Liver (tissue), 9 donors: ENCODE measurements around the gene H2AZ2. TPM values are rescaled to one million over a fixed set of nuclear protein-coding genes. Genes with fewer than 3 reads are reported as not detected.

Source experiments
- DNase-seq: peaks from one replicate; pipeline ENCODE4 v3.0.0-alpha.2; 2017; ENCODE audit warnings: low spot score
- H3K27ac ChIP-seq, 2 donors: one replicate each; pipeline ENCODE4 v1.7.0; 2013; ENCODE audit warnings: inconsistent platforms in 2 of 2, low read length in 2 of 2, control low read depth in 1 of 2, low read depth in 1 of 2, mild to moderate bottlenecking in 1 of 2
- H3K27me3 ChIP-seq, 4 donors: one replicate each; pipeline versions ENCODE4 v1.6.1 to v1.7.0; 2013; ENCODE audit warnings: low read length in 3 of 4, inconsistent platforms in 1 of 4, mild to moderate bottlenecking in 1 of 4, moderate library complexity in 1 of 4; ENCODE audit not compliant: control insufficient read depth in 4 of 4, insufficient read depth in 4 of 4
- H3K36me3 ChIP-seq, 4 donors: one replicate each; pipeline versions ENCODE4 v1.6.1 to v1.7.0; 2013; ENCODE audit warnings: low read length in 3 of 4, mild to moderate bottlenecking in 3 of 4, low read depth in 1 of 4, moderate library complexity in 1 of 4; ENCODE audit not compliant: control insufficient read depth in 4 of 4, insufficient read depth in 3 of 4
- H3K4me1 ChIP-seq, 4 donors: one replicate each; pipeline versions ENCODE4 v1.6.1 to v1.7.0; 2013; ENCODE audit warnings: low read length in 3 of 4, mild to moderate bottlenecking in 3 of 4, moderate library complexity in 1 of 4; ENCODE audit not compliant: control insufficient read depth in 4 of 4, insufficient read depth in 4 of 4
- H3K4me3 ChIP-seq, 3 donors: one replicate each; pipeline versions ENCODE4 v1.6.1 to v1.7.0; 2013; ENCODE audit warnings: low read length in 3 of 3, control low read depth in 1 of 3, low read depth in 1 of 3, mild to moderate bottlenecking in 1 of 3
- H3K9ac ChIP-seq, 2 donors: one replicate each; pipeline ENCODE4 v1.7.0; 2013; ENCODE audit warnings: low read length in 2 of 2, mild to moderate bottlenecking in 2 of 2, moderate library complexity in 2 of 2, control low read depth in 1 of 2, low read depth in 1 of 2
- H3K9me3 ChIP-seq, 4 donors: one replicate each; pipeline versions ENCODE4 v1.6.1 to v1.7.0; 2013; ENCODE audit warnings: low read length in 3 of 4; ENCODE audit not compliant: control insufficient read depth in 4 of 4
- EGR1 ChIP-seq, 2 donors: IDR thresholded peaks; 2 replicates each; pipeline ENCODE4 v1.6.1; 2016 to 2018; ENCODE audit warnings: antibody characterized with exemption in 2 of 2, low read depth in 2 of 2
- FOXA2 ChIP-seq: IDR thresholded peaks from 2 replicates; pipeline ENCODE4 v1.6.1; 2016; ENCODE audit warnings: antibody characterized with exemption
- GABPA ChIP-seq, 2 donors: IDR thresholded peaks in 1 of 2; conservative IDR thresholded peaks in 1 of 2; 2 replicates each; pipeline ENCODE4 v1.6.1; 2016; ENCODE audit warnings: antibody characterized with exemption in 2 of 2, mild to moderate bottlenecking in 1 of 2, moderate library complexity in 1 of 2
- HNF4A ChIP-seq, 2 donors: conservative IDR thresholded peaks; 2 replicates each; pipeline ENCODE4 v1.6.1; 2016; ENCODE audit warnings: antibody characterized with exemption in 2 of 2, mild to moderate bottlenecking in 2 of 2
- HNF4G ChIP-seq: IDR thresholded peaks from 2 replicates; pipeline ENCODE4 v1.6.1; 2016; ENCODE audit warnings: antibody characterized with exemption
- JUND ChIP-seq, 2 donors: IDR thresholded peaks; 2 replicates each; pipeline ENCODE4 v1.6.1; 2016; ENCODE audit warnings: antibody characterized with exemption in 2 of 2
- NR2F2 ChIP-seq: IDR thresholded peaks from 2 replicates; pipeline ENCODE4 v1.6.1; 2016; ENCODE audit warnings: antibody characterized with exemption
- RAD21 ChIP-seq, 2 donors: IDR thresholded peaks; 2 replicates each; pipeline ENCODE4 v1.6.1; 2016; ENCODE audit warnings: antibody characterized with exemption in 2 of 2, mild to moderate bottlenecking in 2 of 2
- RXRA ChIP-seq, 2 donors: IDR thresholded peaks; 2 replicates each; pipeline ENCODE4 v1.6.1; 2017 to 2018; ENCODE audit warnings: antibody characterized with exemption in 2 of 2, mild to moderate bottlenecking in 1 of 2
- SP1 ChIP-seq: IDR thresholded peaks from 2 replicates; pipeline ENCODE4 v1.6.1; 2018; ENCODE audit warnings: antibody characterized with exemption, mild to moderate bottlenecking
- WGBS: extraction: QIAGEN DNeasy Blood & Tissue Kit; methylation state at CpG from one replicate; pipeline ENCODE4 v1.1.7; 2013; 5-methylcytosine and 5-hydroxymethylcytosine counted together
- polyA plus RNA-seq, 2 donors: library from polyadenylated mRNA; stranded (reverse) in 1 of 2; unstranded in 1 of 2; fragments of 200-250 nt in 1 of 2; fragments of >200 nt in 1 of 2; fragmentation: Nextera tagmentation in 1 of 2; extraction: Ambion mirVana in 1 of 2; gene quantifications; one replicate each; pipeline versions ENCODE4 v1.2.1 to v1.2.3, GENCODE V29; 2013 to 2015
- total RNA-seq, 2 donors: library from RNA; depleted of rRNA; stranded (reverse); fragments of >200 nt; gene quantifications; one replicate each; pipeline ENCODE4 v1.2.3, GENCODE V29; 2014
- TF ChIP-seq, protein P1 (sequence below): IDR thresholded peaks from 2 replicates; pipeline ENCODE4 v1.6.1; 2016; ENCODE audit warnings: antibody characterized with exemption
- TF ChIP-seq, protein P2 (sequence below): IDR thresholded peaks from 2 replicates; pipeline ENCODE4 v1.6.1; 2016; ENCODE audit warnings: antibody characterized with exemption
- TF ChIP-seq, protein P3 (sequence below): IDR thresholded peaks from 2 replicates; pipeline ENCODE4 v1.6.1; 2016; ENCODE audit warnings: antibody characterized with exemption, mild to moderate bottlenecking
- donor health status: healthy.
- donor health status: healthy.
- donor health status: healthy.
- donor health status: healthy.
- donor health status: healthy.

The H2AZ2 gene
- total and polyA plus RNA-seq, 4 donors: 51.3 to 182 (median 69.5) TPM

DNA sequence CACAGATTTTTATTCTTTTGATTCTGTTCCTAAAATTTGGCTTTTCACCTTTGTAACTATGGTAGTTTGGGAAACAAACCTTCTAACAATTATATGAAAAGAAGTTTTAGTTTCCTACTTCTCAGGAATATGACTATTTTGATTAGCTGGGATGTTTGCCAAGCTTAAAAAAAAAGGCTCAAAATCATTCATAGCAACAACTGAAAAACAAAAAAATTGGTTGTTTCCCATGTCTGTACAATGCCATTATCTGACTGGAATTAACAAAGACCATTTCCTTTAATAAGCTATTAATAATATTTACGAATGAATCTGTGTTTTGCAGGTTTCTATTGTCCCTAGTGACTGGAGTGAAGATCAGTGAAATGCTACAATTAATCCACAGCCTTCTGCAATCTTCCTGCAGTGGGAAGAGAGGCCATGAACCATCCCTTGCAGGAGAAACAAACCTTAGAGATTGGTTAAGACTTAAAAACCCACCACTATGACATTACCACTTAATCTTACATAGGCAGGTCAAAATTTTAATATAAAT lies 33.2 kb upstream of the H2AZ2 start:
- Histone ChIP-seq H3K4me3 (no peak overlapping the region), H3K27ac (no peak overlapping the region), H3K9me3 (no peaks in the 10 kb centered on the region), H3K36me3 (no peaks in the 10 kb centered on the region), H3K4me1 (peaks cover 2 to 56% (median 50%) of the 10 kb centered on the region in 4 donors), H3K27me3 (no peaks in the 10 kb centered on the region), H3K9ac (peak overlapping the region in 1 of 2 donors; percentile 42)
- no peak for TF ChIP-seq HNF4G
- 62% methylated on average over 1 of the region's 1 CpG for WGBS
- no peak for DNase-seq

DNA sequence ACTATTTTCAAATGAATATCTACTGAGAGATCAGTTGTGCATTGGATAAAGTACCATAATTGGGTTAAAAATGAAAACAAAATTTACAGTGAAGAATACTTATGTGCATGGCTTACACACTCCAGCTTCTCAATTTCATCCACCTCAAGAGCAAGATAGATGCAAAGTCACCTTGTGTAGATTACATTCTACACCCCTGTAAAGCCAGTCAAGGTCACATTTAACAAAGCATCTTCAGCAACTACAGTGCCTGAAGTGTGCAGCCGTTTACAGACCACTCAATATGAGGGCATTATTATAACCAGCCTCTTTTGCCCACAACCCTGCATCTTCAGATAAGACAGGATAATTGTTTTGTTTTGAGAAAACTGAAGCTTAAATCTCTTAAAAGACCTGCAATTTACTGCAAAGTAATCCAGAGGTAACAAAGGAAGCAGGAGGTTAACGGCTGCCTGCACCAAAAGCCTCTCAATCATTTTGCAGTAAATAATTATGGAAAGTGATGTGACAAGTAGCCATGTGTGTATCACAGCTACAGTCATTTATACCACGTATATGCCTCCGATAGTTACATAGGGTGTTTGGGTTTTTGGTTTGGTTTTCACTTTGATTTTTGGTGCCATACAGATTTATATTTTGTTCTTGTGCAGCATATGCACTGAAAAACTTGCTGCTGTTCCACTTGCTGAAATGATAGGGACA lies 32.6 kb upstream of the H2AZ2 start:
- H3K27ac ChIP-seq: no peak overlapping the region
- H3K9ac ChIP-seq: no peak overlapping the region
- H3K4me1 ChIP-seq: peaks cover 2 to 51% (median 47%) of the 10 kb centered on the region in 4 donors

More for the DNA sequence above, 32.6 kb upstream of the H2AZ2 start:
- DNase-seq: no peak
- WGBS: 65% methylated on average over 4 of the region's 4 CpGs
- Histone ChIP-seq H3K9me3 (no peaks in the 10 kb centered on the region), H3K36me3 (no peaks in the 10 kb centered on the region), H3K4me3 (no peak overlapping the region), H3K27me3 (no peaks in the 10 kb centered on the region)
- TF ChIP-seq RAD21 (IDR thresholded peaks at IDR 0.05) (no peak), EGR1 (IDR thresholded peaks at IDR 0.05; ENCODE audit: low read depth in 2 of 2) (no peak), RXRA (IDR thresholded peaks at IDR 0.05) (no peak), GABPA (IDR thresholded peaks at IDR 0.05 in 1 of 2, conservative IDR thresholded peaks at IDR 0.05 in 1 of 2) (no peak), HNF4A (conservative IDR thresholded peaks at IDR 0.05) (no peak), FOXA2 (no peak), NR2F2 (no peak), SP1 (no peak), JUND (IDR thresholded peaks at IDR 0.05) (no peak)
- TF ChIP-seq, protein P1, sequence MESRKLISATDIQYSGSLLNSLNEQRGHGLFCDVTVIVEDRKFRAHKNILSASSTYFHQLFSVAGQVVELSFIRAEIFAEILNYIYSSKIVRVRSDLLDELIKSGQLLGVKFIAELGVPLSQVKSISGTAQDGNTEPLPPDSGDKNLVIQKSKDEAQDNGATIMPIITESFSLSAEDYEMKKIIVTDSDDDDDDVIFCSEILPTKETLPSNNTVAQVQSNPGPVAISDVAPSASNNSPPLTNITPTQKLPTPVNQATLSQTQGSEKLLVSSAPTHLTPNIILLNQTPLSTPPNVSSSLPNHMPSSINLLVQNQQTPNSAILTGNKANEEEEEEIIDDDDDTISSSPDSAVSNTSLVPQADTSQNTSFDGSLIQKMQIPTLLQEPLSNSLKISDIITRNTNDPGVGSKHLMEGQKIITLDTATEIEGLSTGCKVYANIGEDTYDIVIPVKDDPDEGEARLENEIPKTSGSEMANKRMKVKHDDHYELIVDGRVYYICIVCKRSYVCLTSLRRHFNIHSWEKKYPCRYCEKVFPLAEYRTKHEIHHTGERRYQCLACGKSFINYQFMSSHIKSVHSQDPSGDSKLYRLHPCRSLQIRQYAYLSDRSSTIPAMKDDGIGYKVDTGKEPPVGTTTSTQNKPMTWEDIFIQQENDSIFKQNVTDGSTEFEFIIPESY: no peak
- TF ChIP-seq, protein P2, sequence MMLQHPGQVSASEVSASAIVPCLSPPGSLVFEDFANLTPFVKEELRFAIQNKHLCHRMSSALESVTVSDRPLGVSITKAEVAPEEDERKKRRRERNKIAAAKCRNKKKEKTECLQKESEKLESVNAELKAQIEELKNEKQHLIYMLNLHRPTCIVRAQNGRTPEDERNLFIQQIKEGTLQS: no peak
- TF ChIP-seq, protein P3, sequence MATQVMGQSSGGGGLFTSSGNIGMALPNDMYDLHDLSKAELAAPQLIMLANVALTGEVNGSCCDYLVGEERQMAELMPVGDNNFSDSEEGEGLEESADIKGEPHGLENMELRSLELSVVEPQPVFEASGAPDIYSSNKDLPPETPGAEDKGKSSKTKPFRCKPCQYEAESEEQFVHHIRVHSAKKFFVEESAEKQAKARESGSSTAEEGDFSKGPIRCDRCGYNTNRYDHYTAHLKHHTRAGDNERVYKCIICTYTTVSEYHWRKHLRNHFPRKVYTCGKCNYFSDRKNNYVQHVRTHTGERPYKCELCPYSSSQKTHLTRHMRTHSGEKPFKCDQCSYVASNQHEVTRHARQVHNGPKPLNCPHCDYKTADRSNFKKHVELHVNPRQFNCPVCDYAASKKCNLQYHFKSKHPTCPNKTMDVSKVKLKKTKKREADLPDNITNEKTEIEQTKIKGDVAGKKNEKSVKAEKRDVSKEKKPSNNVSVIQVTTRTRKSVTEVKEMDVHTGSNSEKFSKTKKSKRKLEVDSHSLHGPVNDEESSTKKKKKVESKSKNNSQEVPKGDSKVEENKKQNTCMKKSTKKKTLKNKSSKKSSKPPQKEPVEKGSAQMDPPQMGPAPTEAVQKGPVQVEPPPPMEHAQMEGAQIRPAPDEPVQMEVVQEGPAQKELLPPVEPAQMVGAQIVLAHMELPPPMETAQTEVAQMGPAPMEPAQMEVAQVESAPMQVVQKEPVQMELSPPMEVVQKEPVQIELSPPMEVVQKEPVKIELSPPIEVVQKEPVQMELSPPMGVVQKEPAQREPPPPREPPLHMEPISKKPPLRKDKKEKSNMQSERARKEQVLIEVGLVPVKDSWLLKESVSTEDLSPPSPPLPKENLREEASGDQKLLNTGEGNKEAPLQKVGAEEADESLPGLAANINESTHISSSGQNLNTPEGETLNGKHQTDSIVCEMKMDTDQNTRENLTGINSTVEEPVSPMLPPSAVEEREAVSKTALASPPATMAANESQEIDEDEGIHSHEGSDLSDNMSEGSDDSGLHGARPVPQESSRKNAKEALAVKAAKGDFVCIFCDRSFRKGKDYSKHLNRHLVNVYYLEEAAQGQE: no peak
